Stimulated activated CD8-positive, alpha-beta memory T cell treated with anti-CD3 and anti-CD28 coated beads, Interleukin-12 subunit alpha, Interleukin-12 subunit beta, amount 100 ng/mL, for 24 hours (primary cell): Measurements from ENCODE around the gene LRRC37A3.
A peak's percentile ranks its signal among the peaks of the same experiment; 100 is the strongest.
"Not testable (repeated sequence)": the region's sequence is repeated elsewhere in the genome, so short reads cannot be mapped to it uniquely, and the experiment has no call there.

ENCODE experiments used
- DNase-seq: peaks from one replicate; pipeline ENCODE4 v3.0.0-alpha.2; 2020; ENCODE audit errors: extremely low read depth

Gene LRRC37A3

DNA sequence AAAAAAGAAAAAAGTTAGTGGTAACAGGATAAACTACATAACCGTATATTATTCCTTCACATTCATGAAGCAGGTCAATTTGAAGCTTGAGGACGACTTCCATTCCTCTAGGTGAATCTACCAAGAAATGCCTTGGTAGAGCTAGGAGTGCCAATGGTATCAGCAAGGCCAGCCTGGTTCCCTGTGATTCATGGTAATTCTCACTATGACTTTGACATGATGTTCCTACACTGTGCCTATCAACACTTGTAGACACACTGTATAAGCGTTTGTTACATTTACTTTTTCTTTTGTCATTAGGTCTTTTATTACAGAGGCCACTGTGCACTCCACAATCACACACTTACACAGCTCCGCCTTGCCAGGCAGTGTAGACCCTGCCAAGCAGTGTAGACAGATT lies 7.2 kb upstream of the LRRC37A3 start:
- not testable (repeated sequence) for DNase-seq

DNA sequence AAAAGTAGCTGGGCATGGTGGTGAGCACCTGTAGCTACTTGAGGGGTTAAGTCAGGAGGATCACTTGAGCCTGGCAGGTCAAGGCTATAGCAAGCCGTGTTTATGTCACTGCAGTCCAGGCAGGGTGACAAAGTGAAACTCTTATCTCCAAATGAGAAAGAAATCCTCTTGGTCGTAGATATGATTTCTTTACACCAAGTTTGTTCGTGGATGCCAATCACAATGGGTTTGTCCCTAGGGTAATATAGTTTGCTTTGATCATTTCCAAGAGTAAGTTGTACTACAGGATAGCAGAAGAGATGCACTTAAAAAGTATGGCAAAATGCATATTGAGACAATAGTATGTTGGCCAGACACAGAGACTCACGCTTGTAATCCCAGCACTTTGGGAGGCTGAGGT lies 6.0 kb upstream of the LRRC37A3 start:
- not testable (repeated sequence) for DNase-seq

DNA sequence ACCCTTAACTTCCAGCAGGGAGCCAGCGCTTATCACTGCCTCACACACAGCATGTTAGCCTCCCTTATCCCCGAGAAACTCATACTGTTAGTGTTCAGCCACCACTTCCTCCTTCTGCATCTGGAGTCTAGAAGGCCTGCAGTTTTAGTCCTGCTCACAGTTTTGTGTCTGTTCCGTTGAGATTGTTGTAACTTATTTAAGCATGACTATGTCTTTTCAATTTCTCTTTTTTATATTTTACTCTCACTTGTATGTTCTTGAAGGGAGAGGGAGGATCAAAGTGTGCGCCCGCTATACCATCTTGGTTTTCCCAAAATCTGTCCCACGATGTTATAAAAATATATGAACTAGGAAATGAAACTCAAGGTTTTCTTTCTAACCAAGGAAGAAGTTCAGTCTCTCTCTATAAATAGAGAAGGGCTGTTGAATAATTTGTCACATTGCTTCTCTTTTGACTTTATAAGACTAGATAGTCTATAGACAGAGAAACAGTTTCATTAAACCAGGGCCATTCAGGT lies 3.8 kb upstream of the LRRC37A3 start:
- not testable (repeated sequence) for DNase-seq

DNA sequence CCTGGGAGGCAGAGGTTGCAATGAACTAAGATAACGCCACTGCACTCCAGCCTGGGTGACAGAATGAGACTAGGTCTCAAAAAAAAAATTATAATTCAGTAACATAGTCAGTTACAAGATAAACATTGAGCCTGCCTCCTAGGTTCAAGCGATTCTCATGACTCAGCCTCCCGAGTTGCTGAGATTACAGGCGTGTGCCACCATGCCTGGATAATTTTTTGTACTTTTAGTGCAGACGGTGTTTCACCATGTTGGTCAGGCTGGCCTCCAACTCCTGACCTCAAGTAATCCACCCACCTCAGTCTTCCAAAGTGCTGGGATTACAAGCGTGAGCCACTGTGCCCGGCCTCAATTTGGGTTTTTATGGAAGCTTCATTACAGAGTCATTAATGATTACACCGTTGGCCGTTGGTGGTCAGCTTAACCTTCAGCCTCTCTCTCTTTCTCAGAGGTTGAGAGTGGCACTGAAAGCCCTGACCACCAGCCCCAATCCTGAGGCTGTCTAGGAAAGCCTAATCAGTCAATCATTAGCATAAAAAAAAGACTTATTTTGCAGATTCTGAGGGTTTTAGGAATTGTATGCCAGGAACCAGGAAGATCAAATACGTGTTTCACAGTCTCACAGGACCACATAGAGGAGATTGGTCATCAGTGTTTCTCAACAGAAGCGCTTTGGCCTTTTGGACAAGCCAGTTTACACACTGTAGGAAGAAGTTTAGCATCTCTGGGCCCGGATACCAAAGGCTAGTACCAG lies 1.3 kb upstream of the LRRC37A3 start:
- DNase-seq = no peak

DNA sequence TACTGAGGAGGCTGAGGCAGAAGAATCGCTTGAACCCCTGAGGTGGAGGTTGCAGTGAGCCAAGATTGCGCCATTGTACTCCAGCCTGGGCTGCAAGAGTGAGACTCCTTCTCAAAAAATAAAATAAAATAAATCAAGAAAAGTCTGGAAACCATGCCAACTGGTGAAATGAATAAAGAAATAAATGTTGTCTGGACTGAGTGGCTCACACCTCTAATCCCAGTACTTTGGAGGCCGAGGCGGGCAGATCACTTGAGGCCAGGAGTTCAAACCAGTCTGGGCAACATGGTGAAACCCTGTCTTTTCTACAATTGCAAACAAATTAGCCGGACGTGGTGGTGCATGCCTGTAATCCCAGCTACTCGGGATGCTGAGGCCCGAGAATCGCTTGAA lies 744 bp upstream of the LRRC37A3 start:
- no peak for DNase-seq

DNA sequence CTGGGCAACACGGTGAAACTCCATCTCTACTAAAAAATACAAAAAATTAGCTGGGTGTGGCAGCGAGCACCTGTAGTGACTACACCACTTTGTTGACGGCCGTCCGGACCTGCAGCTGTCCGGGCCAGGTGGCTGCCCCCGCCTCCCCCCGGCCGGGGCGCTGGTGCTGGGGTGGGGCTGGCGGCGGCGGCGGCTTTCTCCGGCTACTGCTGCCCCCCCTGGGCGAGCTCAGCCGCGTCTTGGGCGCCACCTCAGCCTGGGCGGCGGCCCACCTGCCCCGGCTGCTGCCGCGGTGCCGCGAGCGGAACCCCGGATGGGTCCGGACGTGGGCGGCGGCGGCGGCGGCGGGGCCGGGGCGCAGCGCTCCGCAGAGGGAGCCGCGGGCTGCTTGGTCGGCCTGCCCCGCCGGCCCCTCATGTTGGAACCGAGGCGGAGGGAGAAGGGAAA lies 413 bp downstream of the LRRC37A3 start:
- not testable (repeated sequence) for DNase-seq

DNA sequence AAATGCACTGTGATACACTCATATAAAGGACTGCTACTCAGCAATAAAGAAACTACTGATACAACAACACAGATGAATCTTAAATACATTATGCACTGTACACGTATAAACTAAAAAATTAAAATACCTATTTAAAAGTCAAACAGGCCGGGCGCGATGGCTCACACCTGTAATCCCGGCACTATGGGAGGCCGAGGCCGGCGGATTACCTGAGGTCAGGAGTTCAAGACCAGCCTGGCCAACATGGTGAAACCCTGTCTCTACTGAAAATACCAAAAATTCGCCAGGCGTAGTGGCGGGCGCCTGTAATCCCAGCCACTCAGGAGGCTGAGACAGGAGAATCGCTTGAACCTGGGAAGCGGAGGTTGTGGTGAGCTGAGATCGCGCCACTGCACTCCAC lies 1.7 kb downstream of the LRRC37A3 start:
- DNase-seq = not testable (repeated sequence)

DNA sequence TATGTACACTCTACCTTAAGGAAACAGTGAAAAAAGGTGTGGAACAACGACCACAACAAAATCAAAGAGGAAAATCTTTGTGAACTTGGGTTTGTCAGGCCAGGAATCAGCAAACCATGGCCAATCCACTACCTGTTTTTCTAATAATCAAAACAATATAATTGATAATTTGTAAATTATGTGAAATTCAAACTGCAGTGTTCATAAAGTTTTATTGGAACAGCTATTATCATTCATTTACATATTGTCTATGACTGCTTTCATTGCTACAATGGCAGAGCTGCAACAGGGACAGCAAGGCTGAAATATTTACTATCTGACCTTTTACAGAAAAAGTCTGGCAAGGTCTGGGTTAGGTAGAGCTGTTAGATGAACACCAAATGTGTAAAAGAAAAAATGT lies 4.0 kb downstream of the LRRC37A3 start:
- not testable (repeated sequence) for DNase-seq

DNA sequence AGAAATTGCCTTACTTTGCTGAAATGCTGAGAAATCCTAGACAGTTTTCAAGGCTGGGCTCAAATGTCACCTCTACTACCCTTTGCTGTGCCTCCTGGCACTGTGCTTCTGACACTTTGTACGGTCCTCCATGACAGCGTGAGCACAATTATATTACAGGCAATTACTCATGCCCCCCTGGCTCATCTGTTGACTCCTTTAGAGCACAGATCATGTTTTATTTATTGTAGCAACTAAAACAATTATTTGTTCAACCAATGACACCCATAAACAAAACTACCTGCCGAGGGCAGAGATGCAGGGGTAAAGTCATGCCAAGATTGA lies 9.1 kb downstream of the LRRC37A3 start:
- not testable (repeated sequence) for DNase-seq

DNA sequence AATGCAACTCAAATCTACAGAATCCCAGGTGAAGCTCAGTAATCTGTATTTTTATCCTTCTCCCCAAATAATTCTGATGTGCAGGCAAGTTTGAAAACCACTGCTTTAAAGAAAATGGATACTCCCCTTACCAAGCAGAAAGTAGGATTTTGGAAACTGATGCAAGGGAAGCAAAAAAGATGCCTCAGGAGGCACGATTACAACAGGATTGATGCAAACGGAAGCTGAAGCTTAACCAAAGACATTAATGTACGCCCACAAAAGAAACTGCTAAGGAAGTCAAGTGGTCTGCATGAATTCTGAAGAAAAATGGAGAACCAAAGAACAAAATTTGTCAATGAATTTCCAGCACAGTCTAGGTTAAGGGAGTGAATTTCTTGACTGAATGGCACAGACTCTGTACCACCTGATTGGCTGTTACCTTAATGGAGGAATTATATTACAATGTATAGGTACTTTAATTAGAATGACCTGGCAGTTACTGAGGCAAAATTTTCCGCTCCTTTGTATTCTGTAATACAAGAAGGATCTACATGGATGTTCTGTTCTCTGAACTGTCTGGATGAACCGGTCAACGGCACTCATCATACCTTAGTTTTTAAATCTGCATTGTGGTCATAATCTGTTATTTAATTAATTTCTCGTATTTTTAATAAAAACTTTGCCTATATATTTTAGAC lies 9.6 kb downstream of the LRRC37A3 start:
- not testable (repeated sequence) for DNase-seq

DNA sequence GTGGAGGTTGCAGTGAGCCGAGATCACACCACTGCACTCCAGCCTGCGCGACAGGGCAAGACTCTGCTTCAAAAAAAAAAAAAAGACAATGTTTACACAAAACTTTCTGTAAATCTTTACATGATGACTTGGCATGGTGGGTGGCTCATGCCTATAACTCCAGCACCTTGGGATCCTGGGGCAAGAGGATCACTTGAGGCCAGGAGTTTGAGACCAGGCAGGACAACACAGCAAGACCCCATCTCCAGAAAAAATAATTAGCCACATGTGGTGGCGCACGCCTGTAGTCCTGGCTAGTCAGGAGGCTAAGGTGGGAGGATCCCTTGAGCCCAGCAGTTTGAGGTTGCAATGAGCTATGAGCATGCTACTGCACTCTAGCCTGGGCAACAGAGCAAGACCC lies 15.2 kb downstream of the LRRC37A3 start:
- DNase-seq = not testable (repeated sequence)

DNA sequence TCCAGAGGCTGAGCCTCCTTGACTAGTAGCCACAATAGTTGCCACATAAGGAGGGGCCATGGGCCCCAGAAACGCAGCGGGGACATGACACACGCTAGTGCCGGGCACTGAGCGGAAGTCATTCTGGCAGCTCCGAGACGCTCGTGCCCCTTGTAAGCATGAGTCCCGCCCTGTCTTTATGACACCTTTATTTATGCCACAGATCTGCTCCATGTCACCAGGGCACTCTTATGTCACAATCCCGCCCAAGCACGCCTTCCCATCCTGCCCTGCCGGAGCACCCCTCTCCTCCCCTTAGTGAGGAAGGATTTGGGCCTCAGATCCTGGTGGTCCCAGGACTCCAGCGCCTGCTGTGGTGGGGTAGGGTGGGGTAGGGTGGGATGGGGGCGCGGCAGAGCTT lies 22.1 kb downstream of the LRRC37A3 start:
- DNase-seq = not testable (repeated sequence)

DNA sequence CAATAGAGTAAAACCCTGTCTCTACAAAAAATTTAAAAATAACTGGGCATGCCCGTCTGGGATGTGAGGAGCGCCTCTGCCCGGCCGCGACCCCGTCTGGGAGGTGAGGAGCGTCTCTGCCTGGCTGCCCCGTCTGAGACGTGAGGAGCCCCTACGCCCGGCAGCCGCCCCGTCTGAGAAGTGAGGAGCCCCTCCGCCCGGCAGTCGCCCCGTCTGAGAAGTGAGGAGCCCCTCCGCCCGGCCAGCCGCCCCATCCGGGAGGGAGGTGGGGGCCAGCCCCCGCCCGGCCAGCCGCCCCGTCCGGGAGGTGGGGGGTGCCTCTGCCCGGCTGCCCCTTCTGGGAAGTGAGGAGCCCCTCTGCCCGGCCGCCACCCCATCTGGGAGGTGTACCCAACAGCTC lies 45.1 kb downstream of the LRRC37A3 start:
- not testable (repeated sequence) for DNase-seq

DNA sequence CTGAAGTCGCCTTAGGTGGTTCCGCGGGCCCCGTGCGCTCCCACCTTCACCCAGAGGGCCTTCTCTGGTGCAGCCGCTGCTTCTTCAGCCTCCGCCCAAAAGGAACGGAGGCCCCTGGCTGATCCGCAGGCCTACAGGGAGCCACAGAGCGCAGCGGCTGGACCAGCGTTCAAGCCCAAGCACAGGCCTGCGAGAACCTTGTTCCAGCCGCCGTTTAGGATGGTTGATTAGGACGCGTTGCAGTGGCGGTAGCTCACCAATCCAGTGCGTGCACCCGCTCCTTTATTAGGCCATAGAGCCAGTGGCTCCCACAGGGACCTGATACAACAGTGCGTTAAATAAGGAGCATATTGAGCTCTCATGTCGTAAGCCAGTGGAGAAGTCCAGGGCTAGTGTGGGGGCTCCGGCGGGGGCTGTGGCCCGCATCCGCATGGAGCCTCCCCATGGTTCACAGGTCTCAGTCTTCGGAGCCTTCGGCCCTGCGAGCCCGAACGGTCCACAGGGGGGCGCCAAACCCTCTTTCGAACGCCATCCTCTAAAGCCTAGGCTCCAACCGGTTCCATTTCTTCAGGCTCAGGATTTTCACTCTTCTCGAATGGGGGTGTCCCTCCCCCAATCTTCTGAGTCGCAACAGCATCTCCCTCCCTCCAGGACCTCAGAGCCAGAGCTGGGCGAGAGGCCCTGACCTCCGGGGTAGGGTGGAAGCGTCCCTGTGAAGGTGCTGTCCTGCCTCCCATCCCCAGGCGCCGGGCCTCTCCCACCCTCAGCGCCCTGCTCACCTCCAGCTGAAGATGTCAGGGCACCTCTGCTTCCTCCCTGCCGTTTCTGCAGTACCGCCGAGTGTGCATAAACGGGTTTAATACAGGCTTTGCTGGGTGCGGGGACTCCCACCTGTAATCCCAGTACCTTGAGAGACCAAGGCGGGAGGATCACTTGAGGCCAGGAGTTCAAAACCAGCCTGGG lies 71.5 kb downstream of the LRRC37A3 start:
- DNase-seq = peak; percentile 39

DNA sequence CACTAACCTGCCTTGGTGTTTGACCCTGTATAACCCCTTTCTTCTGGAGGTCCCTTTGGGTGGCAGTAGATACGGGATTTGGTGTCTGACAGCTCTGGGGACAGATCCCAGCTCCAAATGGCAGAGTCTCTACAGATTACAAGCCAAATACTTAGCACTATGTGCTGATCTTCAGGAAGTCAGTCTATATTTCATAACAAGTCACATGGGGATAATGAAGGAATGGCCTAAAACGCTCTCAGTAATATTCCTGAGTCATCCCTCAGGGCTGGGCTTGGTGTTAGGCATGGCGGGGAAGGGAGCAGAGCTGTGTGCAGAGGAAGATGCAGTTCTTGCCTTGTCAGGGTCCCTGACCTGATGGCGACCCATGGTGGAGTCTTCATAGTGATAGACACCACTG lies 72.4 kb downstream of the LRRC37A3 start:
- DNase-seq = not testable (repeated sequence)

DNA sequence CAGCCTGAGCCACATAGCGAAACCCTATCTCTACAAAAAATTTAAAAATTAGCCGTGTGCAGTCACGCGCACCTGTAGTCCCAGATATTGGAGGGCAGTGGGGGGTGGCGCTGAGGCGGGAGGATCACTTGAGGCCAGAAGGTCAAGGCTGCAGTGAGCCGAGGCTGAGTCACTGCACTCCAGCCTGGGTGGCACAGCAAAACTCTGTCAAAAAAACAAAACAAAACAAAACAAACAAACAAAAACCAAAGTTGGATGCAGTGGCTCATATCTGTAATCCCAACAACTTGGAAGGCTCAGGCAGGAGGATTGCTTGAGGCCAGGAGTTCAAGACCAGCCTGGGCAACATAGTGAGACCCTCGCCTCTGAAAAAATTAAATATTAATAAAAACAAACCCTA lies 75.4 kb downstream of the LRRC37A3 start:
- not testable (repeated sequence) for DNase-seq

DNA sequence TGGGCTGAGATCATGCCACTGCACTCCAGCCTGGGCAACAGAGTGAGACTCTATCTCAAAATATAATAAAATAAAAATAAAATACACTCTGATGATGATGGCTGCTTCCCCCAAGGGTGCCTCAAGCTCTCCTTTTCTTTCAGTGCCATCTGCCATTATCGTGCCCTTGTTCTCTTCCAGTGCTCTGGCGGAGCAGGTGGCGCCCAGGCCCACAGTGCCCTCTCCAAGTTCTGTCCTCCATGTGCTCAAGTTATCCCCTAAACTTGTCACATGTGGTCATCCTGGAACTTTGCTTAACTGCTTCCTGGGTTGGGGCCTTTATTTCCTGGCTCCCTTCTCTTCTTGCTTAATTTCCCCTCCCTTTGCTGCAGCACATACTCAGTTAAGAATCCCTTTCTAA lies 76.4 kb downstream of the LRRC37A3 start:
- DNase-seq = not testable (repeated sequence)

DNA sequence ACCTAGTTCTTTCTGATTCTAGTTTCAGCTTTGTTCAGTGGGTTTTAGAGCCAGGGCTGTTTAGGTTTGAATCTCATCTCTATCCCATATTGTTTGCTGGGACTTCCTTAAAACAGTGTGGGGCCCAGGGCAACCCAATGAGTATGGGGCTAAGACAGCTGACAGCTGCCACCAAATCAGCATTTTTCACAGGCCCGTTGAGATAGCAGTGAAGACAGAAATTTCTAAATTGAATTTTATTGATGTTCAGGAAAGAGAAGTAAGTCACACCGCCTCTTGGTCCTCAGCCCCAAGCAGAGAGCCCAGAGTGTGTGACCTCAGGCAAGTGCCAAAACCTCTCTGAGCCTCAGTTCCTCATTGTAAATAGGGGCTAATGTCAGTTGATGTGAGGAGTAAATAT lies 78.3 kb downstream of the LRRC37A3 start:
- not testable (repeated sequence) for DNase-seq

DNA sequence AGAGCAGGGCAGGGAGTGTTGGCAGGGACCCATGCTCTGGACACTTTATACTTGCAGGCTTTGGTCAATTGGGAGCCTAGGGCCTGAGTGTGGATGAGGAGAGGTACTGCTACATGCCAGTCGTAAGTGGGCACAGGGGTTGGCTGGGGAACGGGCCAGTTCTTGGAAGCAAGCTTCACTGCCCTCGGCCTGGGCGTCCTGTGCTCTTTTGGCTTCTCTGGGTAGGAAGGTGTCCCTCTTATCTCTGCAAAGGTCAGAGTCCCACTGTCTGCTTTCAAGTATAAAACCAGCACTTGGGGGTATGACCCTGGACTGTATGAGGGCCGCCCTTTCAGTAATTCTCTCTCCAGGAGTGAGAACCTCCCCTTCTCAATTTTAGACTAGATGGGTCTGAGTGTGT lies 80.8 kb downstream of the LRRC37A3 start:
- not testable (repeated sequence) for DNase-seq

DNA sequence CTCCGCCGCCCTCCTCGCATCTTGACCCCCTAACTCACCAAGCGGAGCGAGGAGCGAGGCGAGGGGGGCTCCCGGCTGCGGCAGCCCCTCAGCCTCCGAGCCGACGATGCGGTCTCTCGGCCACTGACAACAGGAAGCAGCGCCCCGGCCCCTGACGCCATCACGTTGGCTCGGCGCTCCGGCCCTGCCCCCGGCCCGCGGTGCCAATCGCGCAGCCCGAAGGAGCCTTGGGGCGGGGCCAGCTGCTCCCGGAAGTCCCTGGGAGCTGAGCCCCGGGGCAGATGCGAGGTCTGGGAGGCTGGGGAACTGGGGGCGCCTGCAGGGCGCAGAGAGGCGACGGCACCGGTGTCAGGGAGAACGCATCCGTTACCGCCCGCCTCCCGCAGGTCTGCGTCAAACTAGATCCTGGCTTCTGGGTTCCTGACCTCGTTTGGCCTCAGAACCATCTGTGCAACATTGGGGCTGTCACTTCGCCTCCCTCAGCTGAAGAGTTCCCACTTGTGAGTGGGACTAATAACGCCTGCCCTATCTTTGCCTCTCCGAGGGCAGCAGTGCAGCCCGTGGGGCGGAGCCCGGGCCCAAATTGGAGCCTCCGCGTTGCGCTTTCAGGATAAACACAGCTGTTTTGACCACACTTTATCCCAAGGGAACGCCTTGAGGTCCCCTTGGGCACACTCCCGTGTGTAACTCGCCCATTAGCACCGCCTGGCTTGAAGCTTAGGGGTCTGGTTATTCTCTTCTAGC lies 82.1 kb downstream of the LRRC37A3 start:
- peak; percentile 58 for DNase-seq

DNA sequence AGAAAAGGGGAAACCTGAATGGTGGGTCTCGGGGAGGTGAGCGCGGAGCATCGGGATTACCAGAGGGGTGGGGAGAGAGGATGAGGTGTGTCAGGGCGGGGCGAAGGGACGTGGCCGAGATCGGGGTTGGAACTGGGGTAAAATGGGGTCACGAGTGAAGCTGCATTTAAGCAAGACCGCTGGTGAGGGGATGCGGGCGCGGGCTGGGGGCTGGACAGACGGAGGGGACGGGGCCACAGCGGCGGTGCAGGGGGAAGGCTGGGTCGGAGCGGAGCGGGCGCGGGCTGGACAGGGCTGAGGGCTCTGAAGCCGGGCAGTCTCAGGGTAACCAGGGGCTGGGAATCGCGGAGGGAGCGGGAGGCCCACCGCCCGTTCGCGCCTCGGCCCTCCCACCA lies 82.7 kb downstream of the LRRC37A3 start:
- DNase-seq = not testable (repeated sequence)
